HUDEP-2 (cell line): Measurements from ENCODE around the gene SPINT2.
"Not testable (repeated sequence)": the region's sequence is repeated elsewhere in the genome, so short reads cannot be mapped to it uniquely, and the experiment has no call there.

Experiments used
- DNase-seq, 76 experiments: peaks; one replicate each; lab custom pipeline; 2025; ENCODE audit not compliant: unreplicated experiment in 76 of 76; lab: John Stamatoyannopoulos, UW

SPINT2 gene

DNA sequence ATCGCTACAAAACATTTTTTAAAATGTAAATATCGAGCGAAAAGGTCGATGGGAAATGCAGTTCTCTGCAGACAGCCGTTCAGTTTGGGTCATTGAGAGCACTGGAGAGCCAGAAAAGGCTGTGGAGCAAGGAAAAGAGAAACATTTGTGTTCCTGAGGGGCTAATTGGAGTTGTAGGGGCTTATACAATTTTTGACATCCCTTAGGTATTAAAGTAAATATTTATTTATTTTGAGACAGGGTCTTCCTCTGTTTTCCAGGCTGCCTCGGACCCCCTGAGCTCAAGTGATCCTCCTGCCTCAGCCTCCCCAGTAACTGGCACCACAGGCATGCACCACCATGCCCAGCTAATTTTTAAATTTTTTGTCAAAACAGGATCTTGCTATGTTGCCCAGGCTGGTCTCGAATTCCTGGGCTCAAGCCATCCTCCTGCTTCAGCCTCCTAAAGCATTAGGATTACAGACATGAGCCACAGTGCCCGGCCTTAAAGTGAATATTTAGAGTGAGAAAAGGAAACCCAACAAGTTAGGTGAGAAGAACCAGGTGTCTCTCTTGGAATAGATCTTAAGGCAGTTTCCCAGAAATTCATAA lies 52.2 kb downstream of the SPINT2 start:
- DNase-seq, result peak in 7 of 76 experiments; percentile 47 to 67 (median 57)

DNA sequence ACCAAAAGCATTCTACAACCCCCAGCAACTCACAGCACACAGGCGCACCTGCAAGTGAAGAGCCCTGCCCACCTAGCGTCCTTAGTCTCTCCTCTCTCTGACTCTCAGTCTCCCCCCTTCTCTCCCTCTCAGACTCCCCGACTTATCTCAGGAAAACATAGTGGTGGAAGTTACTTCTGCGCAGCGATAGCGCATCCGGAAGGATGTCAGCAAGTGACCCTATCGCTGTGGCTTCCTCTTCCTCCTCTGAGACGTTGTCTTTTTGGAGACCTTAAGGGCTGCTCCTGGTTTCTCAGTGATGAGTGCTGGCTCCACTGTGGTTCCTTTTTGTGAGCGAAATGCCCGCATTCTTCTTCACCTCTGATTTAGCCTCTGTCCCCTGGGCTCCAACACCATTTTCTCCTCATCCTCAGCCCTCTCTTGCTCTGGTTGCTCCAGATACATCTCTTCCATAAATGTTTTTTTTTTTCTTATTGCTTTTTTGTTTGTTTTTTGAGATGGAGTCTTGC lies 52.8 kb downstream of the SPINT2 start:
- DNase-seq, result peak in 74 of 76 experiments; percentile 43 to 93 (median 78)

DNA sequence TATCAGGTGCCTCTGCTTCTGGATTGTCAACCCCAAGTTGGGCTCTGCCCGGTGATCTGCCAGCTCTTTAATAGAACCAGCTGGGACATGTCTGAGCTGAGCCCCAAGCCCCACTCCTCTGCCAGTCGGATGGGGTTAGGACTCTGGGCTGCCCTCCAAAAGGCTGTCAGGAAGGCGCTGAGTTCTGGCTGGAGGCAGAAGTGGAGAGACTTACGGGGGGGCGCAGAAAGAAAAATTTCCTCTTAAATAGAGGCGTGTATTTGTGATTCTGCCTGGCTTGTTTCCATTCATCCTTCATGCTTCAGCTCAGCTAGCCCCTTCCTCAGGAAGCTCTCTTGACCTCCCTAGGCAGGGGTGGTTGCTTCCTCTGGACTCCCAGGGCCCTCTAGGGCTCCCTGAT lies 54.3 kb downstream of the SPINT2 start:
- peak in 10 of 76 experiments; percentile 15 to 46 (median 24) for DNase-seq

DNA sequence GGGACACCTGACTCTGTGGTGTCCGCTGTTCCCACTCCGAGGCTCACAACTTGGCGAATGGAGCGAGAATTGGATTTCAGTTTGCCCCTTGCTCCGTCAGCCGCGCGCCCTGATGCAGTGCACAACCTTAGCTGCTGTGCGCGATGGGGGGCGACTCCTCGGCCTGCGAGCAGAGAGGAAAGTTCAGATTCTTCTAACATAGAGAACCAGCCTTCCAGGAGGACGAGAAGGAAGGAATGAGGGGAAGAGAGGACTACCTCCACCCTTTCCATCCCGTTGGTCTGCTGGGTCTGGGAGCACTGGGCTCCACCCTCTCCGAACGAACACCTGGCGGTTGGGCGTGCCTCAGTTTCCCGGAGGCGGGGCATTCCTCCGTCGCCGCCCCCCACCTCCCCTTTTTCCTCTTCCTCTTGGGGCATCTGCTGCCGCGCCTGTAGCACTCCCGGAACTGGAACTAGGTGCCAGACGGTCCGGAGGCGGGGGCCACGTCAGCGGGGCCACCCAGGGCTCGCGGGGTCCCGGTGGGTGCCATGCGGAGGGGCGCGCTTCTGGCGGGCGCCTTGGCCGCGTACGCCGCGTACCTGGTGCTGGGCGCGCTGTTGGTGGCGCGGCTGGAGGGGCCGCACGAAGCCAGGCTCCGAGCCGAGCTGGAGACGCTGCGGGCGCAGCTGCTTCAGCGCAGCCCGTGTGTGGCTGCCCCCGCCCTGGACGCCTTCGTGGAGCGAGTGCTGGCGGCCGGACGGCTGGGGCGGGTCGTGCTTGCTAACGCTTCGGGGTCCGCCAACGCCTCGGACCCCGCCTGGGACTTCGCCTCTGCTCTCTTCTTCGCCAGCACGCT lies 55.3 kb downstream of the SPINT2 start, which contains the start of gene KCNK6:
KCNK6 (plus strand) TSS at position 425 of the 838 bp plus-strand sequence; CDS start at position 531, 106 bp downstream.
- peak in 36 of 76 experiments; percentile 7 to 85 (median 38) for DNase-seq

DNA sequence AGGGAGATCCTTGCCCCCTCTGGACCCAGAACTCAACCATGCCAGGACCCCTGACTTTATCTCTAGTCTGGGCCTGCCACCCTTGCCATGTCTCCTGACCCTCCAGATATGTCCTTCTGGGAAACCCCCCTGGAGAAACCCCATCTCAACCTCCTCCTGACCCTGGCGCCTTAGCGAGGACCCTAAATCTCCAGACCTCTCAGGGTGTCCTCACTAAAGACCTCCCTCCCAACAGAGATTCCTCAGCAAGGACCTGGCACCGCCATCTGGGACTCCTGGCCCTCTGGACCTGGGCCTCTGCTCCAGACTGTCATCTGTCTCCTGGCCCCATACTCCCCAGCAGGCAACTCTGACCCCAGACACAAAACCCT lies 56.6 kb downstream of the SPINT2 start:
- DNase-seq, result no peak

DNA sequence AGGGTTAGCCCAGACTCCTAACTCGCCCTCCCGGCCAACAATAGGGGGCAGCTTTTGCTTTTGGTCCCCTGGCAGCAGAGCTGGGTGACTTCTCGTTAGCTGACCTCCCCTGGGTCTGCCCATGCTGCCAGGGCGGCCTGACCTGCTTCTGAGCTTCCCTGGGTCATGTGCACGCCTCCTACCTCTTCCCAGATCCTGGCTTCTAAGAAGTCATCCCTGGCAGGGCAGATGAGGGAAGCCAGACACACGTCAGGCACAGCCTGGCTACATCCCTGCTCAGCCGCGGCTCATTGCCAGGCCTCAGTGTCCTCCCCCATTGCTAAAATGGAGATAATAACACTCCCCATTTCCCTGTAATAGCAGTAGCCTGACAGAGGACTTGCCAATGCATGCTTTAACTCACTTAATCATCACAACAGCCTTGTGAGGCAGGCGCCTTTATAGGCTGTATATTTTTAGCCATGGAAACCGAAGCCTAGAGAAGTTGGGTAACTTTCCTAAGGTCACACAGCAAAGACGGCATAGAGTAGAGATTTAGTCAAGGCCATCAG lies 57.3 kb downstream of the SPINT2 start:
- peak in 52 of 76 experiments; percentile 17 to 75 (median 40) for DNase-seq

DNA sequence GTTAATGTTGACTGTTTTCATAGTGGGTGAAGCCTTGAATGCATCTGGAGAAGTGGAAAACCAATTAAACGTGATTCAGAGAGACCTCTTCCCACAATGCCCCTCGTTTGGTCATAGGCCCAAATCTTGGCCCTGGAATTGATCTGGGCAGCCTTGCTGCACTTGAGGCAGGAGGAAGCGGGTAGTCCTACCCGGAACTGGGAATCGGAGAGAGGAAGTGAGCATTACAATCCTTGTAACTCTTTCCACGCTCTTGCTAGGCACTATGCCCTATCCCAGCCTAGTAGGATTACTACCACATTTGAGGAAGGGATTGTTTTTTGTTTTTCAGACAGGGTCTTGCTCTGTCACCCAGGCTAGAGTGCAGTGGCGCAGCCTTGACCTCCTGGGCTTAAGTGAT lies 58.9 kb downstream of the SPINT2 start:
- DNase-seq, result no peak

DNA sequence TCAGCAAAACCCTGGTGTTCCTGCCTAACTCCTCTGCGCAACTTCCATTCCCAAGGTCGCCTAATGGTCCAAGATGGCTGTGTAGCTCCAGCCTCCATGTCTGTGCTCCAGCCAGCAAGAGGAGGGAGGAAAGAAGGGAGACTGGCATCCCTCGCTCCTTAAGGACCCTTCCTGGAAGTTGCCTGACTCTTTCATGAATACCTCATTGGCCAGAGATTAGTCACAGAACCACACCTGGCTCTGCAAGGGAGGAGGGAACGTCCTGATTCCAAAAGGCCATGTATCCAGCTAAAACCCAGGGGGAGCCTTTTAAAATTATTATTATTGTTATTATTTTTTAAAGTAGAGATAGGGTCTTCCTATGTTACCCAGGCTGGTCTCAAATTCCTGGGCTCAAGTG lies 60.1 kb downstream of the SPINT2 start:
- DNase-seq, result no peak

DNA sequence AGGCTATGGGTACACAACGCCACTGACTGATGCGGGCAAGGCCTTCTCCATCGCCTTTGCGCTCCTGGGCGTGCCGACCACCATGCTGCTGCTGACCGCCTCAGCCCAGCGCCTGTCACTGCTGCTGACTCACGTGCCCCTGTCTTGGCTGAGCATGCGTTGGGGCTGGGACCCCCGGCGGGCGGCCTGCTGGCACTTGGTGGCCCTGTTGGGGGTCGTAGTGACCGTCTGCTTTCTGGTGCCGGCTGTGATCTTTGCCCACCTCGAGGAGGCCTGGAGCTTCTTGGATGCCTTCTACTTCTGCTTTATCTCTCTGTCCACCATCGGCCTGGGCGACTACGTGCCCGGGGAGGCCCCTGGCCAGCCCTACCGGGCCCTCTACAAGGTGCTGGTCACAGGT lies 62.2 kb downstream of the SPINT2 start:
- DNase-seq, result no peak

DNA sequence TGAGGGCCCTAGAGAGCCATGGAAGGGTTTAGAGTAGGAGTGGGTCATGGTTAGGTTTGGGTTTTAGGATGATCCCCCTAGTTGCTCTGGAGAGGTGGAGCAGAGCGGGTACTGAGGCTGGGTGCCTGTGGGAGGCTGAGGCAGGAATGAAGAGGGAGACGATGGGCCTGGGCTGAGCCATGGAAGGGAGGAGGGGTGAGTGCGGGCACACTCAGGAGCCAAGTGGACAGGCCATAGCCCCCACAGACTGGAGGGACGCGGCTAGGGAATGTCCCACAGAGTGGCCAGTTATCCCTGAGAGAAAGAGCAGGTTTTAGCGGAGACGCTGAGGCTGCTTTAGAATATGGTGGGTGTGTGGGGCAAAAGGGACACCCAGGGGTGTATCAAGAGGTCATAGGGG lies 65.3 kb downstream of the SPINT2 start:
- DNase-seq, result no peak

DNA sequence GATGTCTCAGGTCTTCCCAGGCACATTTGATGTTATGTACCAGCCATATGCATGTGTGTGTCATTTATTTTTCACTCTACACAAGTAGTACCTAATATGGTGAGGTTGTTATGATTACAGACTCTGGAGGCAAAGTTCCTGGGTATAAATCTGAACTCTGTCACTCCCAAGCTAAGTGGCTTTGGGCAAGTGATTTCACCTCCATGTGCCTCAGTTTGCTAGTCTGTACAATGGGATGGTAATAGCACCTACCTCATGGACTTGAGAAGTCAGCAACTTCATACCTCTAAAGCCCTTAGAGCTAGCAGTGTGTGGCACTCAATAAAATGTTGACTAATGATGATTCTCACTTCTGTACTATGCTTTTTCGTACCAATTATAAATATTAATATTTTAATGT lies 67.4 kb downstream of the SPINT2 start:
- DNase-seq, result no peak

DNA sequence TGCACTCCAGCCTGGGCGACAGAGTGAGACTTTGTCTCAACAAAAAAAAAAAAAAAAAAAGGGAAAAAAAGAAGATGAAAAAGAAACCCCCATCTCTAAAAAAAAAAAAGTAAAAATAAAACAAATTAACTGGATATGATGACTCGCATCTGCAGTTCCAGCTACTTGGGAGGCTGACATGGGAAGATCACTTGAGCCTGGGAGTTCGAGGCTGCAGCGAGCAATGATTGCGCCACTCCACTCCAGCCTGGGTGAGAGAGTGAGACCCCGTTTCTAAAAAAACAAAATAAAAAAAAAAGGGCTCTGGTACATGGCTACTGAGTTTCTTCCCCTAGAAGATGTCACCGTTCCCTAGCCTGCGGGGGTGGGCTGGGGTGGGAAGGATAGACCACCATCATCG lies 68.9 kb downstream of the SPINT2 start:
- DNase-seq, result no peak

DNA sequence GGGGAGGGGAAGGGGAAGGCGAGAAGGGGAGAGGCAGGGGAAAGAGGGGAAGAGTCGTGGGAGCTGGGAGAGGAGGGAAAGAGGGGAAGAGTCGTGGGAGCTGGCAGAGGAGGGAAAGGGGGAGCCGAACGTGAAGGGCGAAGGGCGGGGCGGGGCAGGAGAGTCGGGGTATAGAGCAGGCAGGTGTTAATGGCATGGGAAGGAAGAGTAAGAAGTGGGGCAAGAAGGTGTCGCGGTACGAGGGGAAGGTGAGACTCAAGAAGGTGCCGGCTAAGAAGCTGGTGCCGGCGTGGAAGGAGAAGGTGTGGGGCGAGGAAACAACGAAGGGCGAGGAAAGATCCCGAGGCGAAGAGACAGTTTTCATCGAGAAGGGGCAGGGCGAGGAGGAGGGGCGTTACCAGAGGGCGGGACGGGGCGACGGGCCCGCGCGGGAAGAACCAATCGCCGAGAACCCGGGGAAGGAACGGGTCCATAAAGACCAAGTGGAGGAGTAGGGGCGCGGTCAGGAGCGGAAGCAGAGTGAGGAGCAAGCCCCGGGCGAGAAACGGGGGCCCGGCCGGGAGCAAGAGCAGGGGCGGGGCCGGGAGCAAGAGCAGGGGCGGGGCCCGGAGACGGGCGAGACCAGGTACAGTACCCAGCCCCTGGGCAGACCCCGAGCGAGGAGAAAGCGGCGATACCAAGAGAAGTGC lies 71.7 kb downstream of the SPINT2 start:
- DNase-seq, result peak; percentile 75 to 100 (median 98)

DNA sequence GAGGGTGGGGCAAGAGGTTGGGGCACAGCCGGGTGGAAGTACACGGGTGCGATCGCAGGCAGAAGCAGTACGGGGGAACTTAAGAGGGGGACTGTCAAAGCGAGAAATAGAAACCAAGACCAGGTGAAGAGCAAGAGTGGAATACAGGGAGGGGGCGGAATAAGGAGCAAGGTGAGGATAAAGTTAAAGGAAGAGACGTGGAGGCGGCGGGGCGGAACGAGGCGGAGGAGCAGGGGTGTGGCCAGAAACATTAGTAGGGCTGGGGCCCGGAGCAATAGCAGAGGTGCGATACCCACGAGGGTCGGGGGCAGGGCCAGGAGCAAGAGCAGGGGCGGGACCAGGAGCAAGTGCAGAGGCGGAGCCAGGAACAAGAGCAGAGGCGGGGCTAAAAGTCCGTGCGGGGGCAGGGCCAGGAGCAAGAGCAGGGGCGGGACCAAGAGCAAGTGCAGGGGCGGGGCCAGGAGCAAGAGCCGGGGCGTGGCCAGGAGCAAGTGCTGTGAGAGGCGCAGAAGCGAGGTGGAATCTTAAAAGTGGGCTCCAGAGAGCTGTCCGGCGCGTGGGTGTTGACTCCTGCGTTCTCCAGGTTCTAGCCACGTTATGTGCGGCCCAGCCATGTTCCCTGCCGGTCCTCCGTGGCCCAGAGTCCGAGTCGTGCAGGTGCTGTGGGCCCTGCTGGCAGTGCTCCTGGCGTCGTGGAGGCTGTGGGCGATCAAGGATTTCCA lies 72.4 kb downstream of the SPINT2 start:
- DNase-seq, result peak; percentile 66 to 100 (median 99)

DNA sequence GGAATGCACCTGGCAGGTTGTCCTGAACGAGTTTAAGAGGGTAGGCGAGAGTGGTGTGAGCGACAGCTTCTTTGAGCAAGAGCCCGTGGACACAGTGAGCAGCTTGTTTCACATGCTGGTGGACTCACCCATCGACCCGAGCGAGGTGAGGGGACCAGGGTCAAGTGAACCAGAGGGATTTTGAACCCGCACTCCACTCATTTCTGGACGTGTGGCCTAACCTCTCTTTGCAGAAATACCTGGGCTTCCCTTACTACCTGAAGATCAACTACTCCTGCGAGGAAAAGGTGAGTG lies 72.9 kb downstream of the SPINT2 start:
- no peak for DNase-seq

DNA sequence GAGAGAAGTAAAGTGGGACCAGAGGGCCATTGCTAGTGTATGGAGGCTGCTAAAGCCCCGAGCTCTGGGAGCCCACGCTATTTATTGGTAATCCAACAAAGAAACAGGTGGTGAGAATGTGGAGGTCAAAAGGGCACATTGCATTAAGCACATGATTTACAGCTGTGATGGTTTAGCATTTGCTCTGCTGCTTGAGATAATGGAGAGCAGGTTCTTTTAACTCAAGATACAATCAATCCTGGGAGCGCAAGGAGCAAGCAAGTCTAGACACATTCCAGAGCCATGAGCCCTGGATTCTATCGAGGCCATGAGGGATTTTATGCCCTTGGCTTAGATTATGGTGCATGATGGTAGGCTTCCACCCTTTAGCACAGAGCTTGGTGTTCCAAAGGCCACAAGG lies 74.6 kb downstream of the SPINT2 start:
- not testable (repeated sequence) for DNase-seq

DNA sequence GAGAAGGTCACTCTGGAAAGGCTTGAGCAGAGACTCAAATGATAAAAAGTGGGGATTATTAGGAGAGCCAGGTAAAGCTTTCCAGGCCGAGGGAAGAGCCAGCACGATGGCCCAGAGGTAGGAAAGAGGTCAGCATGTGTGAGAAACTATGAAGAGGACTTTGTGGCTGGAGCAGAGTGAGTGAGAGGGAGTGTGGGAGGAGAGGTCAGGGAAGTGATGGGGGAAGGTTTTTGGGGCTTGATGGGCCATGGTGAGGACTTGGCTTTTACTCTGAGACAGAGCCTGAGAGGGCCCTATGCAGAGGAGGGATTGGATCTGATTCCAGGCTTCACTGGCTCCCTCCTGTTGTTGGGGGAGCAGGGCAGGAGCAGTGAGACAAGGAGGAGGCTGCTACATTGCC lies 76.6 kb downstream of the SPINT2 start:
- no peak for DNase-seq
